HUES48 (cell line): ENCODE results near the gene PAX6.
"Not testable (repeated sequence)": the region's sequence is repeated elsewhere in the genome, so short reads cannot be mapped to it uniquely, and the experiment has no call there.

Experiments used
- H3K27ac ChIP-seq: one replicate; pipeline ENCODE4 v1.7.0; 2013; ENCODE audit warnings: low read depth, low read length, inconsistent platforms
- H3K27me3 ChIP-seq: 2 replicates; pipeline ENCODE4 v1.6.1; 2013; ENCODE audit warnings: mild to moderate bottlenecking, low read length; ENCODE audit not compliant: control insufficient read depth, insufficient read depth
- H3K36me3 ChIP-seq: 2 replicates; pipeline ENCODE4 v1.6.1; 2013; ENCODE audit warnings: low read length; ENCODE audit not compliant: control insufficient read depth, insufficient read depth
- H3K4me1 ChIP-seq: 2 replicates; pipeline ENCODE4 v1.6.1; 2013; ENCODE audit warnings: mild to moderate bottlenecking, low read length; ENCODE audit not compliant: control insufficient read depth, insufficient read depth
- H3K4me3 ChIP-seq: 2 replicates; pipeline ENCODE4 v1.5.1; 2013; ENCODE audit warnings: mild to moderate bottlenecking, low read depth, low read length
- H3K9ac ChIP-seq: 2 replicates; pipeline ENCODE4 v1.6.1; 2013; ENCODE audit warnings: mild to moderate bottlenecking, low read depth, low read length, moderate library complexity
- H3K9me3 ChIP-seq: 2 replicates; pipeline ENCODE4 v1.6.1; 2013; ENCODE audit warnings: low read length; ENCODE audit not compliant: control insufficient read depth, insufficient read depth

The PAX6 gene

DNA sequence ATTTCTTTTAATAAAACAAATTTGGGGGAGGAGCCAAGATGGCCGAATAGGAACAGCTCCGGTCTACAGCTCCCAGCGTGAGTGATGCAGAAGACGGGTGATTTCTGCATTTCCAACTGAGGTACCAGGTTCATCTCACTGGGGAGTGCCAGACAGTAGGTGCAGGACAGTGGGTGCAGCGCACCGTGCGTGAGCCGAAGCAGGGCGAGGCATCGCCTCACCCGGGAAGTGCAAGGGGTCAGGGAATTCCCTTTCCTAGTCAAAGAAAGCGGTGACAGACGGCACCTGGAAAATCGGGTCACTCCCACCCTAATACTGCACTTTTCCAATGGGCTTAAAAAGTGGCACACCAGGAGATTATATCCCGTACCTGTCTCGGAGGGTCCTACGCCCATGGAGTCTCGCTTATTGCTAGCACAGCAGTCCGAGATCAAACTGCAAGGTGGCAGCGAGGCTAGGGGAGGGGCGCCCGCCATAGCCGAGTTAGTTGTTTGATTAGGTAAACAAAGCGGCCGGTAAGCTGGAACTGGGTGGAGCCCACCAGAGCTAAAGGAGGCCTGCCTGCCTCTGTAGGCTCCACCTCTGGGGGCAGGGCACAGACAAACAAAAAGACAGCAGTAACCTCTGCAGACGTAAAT lies 70.3 kb downstream of the PAX6 start:
- not testable (repeated sequence) for H3K27ac ChIP-seq, H3K4me1 ChIP-seq, H3K27me3 ChIP-seq, H3K4me3 ChIP-seq, H3K9ac ChIP-seq, H3K36me3 ChIP-seq
- H3K9me3 ChIP-seq, result peaks cover 14% of the 10 kb centered on the region

DNA sequence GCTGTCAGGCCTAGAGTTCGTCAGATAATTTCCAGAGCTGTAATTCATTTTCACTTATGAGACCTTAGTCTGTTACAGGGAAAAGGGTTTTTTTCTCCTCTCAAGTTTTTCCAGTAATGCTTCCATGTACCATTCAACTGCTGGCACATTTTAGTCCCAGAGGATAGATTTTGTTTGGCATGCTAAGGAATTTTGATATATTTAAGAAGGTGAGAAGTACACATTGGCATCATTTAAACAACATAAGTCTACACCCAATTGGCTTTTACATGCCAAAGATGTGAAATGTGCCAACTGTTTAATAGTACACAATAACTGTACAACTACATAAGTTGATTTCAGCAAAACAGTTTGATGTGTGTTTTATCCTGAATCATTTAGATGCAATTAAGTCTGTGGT lies 71.0 kb downstream of the PAX6 start:
- Histone ChIP-seq H3K27me3 (no peaks in the 10 kb centered on the region), H3K9ac (no peak overlapping the region), H3K4me1 (no peaks in the 10 kb centered on the region), H3K4me3 (no peak overlapping the region), H3K36me3 (no peaks in the 10 kb centered on the region), H3K27ac (no peak overlapping the region), H3K9me3 (peaks cover 14% of the 10 kb centered on the region)
